Measurements from ENCODE around the gene RFC1.
"Not testable (repeated sequence)": the region's sequence is repeated elsewhere in the genome, so short reads cannot be mapped to it uniquely, and the experiment has no call there.

RFC1 gene

DNA sequence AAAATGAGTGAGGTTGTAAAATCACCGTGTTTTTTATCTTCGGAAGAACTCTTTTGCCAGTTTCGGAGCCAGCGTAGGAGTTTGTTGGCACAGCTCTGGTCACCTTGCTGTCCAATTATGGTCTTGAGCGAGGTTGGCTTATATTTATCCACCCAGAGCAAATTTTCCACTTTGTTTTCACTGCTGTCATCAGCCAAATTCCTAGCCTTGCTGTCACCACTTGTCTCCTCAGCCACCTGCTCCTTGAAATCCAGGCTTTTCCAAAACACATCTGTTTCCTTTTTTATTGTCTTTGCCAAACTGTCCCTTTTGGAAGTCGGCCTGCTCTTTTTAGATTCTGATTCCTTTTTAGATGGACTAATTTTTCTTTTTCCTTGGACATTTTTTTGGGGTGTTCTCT, 57.6 kb downstream of the RFC1 start:
- no peak for DNase-seq (ENCODE audit: low read depth, low spot score)

DNA sequence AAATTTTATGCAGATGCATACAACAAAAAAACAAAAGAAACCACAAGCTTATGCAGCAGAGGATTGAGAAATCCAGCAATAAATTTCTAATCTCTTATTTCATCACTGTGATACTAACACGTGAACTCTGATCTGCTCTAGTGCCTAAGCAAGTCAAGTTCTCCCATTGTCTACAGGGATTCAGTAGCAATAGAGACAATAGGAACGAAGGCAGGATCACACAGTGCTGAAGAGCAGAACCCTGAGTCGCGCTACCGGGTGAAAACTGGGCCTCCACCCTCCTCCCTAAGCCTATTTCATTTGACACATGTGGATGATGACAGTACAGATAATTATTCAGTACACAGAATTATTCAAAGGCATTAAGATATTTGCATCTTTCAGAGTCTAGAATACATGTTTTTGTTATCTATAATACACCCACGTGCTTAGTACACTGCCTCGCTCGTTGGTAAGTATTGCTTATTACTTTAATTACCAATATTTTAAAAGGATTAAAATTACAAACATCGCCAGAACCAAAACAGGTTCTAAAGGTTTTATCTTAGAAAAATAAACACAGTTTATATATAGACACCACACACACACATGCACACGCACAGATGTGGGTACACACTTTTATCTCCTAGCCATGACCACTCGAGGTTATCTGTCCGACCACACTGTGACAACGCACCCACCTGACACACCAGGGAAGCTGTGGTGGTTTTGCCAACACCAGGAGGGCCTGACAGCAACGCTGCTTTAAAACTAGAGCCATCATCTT, 60.1 kb downstream of the RFC1 start:
- no peak for DNase-seq (ENCODE audit: low read depth, low spot score)

DNA sequence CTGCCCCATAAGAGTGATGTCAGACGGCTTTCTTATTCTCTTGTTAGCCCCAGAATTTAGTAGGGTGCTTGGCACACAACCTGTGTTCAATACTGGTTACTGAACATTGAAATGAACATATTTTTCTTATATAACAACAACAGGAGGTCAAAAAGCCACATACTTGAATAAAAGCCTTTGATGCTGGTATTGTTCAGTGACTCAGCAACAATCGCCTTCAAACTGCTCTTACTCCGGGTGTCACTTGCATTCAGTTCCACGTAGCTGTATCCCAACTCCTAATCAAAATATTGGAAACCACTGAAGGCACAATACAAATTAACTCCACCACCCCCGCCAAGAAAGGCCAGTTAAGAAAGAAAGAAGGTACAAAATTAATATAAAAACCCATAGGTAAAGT, 61.5 kb downstream of the RFC1 start:
- DNase-seq (ENCODE audit: low read depth, low spot score) = no peak

DNA sequence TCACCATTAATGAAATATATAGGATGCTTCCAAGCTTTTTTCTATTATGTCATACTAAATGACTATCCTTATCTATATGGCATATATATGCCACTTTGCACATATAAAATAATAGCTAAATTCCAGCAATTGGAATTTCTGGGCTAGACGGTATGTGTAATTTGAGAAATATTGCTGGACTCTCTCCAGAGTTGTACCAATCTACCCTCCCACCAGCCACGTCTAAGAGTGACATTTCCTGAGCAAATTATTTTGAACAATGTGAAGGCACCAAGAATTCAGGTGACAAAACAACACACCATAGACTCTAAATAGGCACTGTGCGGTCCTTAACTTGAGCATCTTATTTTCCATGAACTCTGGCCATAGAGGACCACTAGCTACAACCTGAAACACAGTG, 62.3 kb downstream of the RFC1 start:
- no peak for DNase-seq (ENCODE audit: low read depth, low spot score)

- DNase-seq (ENCODE audit: low read depth, low spot score) = no peak
These were observed 63.3 kb downstream of the RFC1 start for GRCh38 chr4:39302901-39303300.

DNA sequence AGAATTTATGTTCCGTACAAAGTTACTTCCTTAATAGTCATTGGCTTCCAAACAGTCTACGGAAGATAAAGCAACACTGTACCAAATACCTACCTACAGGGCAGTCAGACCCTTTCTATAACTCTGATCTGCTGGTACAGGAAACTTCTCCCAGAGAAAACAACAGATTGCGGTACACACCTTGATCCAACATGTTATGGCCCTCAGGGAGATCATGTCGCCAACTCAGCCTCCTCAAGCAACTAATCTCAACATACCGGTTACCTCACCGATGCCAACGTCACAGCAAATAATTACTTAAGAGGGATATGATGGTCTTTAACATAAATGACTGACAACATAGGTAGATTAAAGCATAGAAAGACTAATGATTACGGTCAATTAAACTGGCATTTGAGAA, 70.4 kb downstream of the RFC1 start:
- no peak for DNase-seq (ENCODE audit: low read depth, low spot score)

GRCh38 chr4:39292433-39292832, 73.7 kb downstream of the RFC1 start:
- DNase-seq (ENCODE audit: low read depth, low spot score) = not testable (repeated sequence)

GRCh38 chr4:39291686-39292085, 74.5 kb downstream of the RFC1 start:
- DNase-seq (ENCODE audit: low read depth, low spot score) = no peak

DNA sequence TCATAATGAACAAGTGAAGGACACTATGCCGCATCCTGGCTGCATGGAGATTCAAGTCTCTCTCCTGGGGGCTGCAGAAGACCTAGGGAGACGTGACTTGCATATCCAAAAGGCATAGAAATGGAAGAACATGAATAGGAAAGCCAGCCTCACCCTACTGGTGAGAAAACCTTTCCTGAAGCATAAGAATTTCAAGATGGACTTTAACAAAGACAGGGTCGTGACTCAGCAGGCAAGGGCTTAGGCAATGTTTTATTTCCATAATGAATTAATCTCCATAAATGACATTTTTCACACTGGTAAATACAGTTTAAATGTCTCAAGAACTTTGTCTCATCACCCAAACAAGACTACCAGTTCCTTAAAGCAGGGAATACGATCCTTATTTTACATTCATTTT, 78.9 kb downstream of the RFC1 start:
- no peak for DNase-seq (ENCODE audit: low read depth, low spot score)

DNA sequence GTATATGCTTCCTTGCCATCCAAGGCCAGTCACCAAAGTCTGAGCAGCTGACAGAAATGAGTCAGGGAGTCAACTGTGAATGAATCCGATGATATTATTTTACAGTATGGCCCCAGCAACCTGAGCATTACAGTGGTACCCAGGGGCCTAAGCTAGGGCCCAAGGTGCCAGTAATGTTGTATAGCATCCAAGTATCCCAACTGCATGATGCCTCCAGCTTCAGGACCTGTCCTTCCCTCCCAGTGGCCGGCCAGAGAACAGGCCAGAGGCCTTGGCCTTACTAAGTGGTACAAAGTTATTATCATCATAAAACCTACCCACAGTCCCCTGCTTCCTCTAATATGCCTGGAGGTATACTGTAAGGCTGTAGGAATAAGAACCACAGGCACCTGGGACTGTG, 79.9 kb downstream of the RFC1 start:
- no peak for DNase-seq (ENCODE audit: low read depth, low spot score)

DNA sequence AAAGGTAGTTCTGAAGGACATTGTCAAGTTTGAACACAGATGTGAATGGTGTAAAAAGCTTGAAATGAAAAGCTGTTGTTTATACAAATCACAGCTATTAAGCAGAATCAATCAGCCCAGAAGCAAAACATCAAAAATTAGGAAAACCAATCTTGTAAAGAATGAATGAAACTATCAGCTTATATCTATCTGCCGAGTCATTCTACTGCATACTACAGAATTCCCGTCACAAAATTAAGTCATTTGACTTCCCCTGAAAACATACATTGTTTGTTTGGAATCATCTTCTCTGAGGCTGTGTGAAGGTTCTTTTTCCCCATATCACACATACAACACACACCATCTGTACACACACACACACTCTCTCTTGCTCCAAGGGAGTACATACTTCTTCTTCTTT, 80.3 kb downstream of the RFC1 start:
- DNase-seq (ENCODE audit: low read depth, low spot score) = no peak

DNA sequence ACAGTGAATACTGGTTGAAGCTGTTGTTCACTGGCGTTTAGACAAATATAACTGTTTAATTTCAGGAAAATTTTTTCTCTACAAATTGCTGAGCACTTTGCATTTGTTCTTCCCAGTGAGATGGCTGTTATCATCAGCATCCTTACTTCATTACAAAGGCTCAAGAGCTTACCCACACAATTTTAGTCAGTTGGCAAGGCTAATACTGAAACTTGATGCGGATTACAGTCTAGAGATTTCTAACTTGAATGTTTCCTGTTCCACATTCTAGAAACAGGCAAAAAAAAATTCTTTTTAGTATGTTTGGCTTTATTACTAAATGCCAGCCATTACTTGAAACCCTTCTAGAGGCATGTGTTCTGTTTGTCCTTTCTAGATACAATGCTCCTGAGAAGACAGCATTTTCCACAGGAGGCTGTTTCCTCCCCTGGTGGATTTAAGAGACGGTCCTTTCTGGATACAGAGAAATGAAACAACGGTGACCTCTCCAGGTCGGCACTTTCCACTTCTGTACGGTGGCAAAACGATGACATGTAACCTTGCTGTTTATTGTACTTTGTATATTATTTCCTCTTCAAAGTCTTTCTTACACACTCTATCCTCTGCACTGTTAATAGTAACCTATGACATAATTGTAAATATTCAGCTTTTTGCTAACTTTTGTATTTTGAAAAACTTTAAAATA, 80.9 kb downstream of the RFC1 start:
- DNase-seq (ENCODE audit: low read depth, low spot score) = no peak

DNA sequence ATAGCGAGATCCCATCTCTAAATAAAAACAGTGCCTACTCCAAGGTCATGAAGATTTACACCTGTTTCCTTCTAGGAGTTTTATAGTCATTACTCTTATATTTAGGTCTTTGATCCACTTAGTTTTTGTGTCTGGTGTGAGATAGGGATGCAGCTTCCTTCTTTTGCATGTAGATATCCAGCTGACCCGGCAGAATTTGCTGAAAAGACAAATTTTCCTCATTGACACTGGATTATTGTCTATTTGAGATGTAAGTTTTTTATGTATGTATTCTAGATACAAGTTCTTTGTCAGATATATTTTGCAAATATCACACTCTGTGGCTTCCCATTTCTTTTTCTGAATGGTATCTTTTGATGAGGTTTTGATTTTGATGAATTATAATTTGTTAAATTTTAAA, 85.4 kb downstream of the RFC1 start:
- no peak for DNase-seq (ENCODE audit: low read depth, low spot score)

- no peak for DNase-seq (ENCODE audit: low read depth, low spot score)
These were observed 86.7 kb downstream of the RFC1 start for GRCh38 chr4:39279416-39279815.

GRCh38 chr4:39278476-39278875, 87.7 kb downstream of the RFC1 start:
- DNase-seq (ENCODE audit: low read depth, low spot score) = no peak

- DNase-seq (ENCODE audit: low read depth, low spot score) = not testable (repeated sequence)
These were observed 88.5 kb downstream of the RFC1 start for GRCh38 chr4:39277661-39278060.

GRCh38 chr4:39274503-39274902, 91.7 kb downstream of the RFC1 start:
- no peak for DNase-seq (ENCODE audit: low read depth, low spot score)

- DNase-seq (ENCODE audit: low read depth, low spot score) = no peak
These were observed 102.3 kb downstream of the RFC1 start for GRCh38 chr4:39263895-39264294.

GRCh38 chr4:39259571-39260330, 106.4 kb downstream of the RFC1 start:
- no peak for DNase-seq (ENCODE audit: low read depth, low spot score)

GRCh38 chr4:39256436-39256835, 109.7 kb downstream of the RFC1 start:
- no peak for DNase-seq (ENCODE audit: low read depth, low spot score)

DNA sequence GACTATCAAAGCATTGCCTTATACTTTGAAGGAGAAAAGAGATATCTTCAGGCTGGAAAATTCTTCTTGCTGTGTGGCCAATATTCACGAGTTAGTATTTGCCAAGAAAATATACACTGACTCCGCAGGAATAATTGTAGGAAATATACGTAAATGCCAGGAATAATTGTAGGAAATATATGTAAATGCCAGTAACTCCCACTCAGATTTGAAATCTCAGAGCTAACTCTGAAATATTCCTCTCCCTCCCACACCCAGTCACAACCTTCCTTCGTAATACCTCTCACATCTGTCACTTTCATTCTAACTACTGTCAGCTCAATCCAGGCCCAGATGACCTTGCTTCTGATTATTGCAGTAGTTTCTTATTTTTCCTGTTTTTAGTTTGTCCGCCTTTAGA, 110.3 kb downstream of the RFC1 start:
- no peak for DNase-seq (ENCODE audit: low read depth, low spot score)

DNA sequence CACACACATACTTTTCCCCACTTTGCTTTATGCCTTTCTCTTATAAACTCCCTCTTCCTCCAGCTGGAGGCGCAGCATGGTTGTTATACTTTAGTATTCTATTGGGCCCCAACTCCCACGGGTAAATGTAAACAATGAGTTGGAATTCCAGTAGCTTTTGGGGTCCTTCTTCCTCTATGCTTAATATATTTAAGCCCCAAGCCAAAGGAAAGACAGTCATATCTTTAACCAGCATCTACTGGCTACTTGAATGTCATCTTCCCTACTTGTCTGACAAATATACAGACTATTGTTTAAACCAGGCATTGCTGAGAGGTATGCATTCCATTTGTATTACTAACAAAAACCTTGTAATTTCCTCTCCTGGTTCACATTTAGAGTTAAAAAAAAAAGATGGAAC, 110.9 kb downstream of the RFC1 start:
- DNase-seq (ENCODE audit: low read depth, low spot score) = no peak

DNA sequence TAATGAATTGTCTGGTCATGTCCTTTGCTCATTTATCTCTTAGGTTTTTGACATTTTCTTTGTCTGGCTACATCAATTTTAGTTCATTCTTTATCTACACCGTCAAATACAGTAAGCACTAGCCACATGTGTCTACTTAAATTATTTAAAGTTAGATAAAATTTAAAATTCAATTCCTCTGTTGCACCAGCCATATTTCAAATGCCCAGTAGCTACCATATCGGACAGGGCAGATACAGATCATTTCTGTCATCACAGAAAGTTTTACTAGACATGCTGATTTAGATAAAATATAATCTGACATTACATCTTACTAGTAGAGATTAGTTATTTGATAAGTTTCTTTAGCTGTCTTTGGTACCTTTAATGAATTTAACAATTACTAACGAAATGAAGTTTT, 122.7 kb downstream of the RFC1 start:
- no peak for DNase-seq (ENCODE audit: low read depth, low spot score)

All from brain pericyte (primary cell).